ENCODE measurements around the gene FMN2.

DNA sequence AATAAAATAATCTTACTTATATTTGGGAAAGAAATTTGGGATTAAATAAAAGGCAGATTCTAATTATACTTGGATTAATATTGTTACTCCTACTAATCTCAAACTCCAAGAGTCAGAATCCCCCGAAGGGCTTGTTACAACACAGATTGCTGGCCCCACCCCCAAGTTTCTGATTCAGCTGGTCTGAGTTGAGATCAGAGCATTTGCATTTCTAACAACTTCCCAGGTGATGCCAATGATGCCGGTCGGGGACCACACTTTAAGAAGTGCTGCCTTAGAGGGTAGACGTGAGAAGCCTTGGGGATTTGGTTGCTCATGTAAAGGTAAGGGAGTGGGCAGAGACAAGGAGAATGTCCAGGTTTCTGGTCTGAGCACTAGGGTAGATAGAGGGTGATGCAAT, 47.2 kb downstream of the FMN2 start:
- no peak for TF ChIP-seq TAF1 (IDR thresholded peaks at IDR 0.05; ENCODE audit: low read depth, low read length)
- TF ChIP-seq POLR2A (IDR thresholded peaks at IDR 0.05; ENCODE audit: low read depth, low read length) = no peak

All from GM12891 (cell line).